T-helper 2 cell treated with Interferon-gamma antibody and Interleukin-4, amounts not matched to agents 5 μg/mL and 100 μg/mL, for 36 hours (primary cell): Measurements from ENCODE around the gene UNKL.

Source experiments
- DNase-seq: peaks from one replicate; pipeline ENCODE4 v3.0.0; 2021; ENCODE audit warnings: low spot score
- H3K27ac Mint-ChIP-seq: one replicate; pipeline ENCODE4 v1.8.0; 2021; ENCODE audit warnings: mild to moderate bottlenecking, mixed read lengths
- H3K27me3 Mint-ChIP-seq: one replicate; pipeline ENCODE4 v1.8.0; 2021; ENCODE audit warnings: low read depth, mixed read lengths
- H3K36me3 Mint-ChIP-seq: one replicate; pipeline ENCODE4 v1.8.0; 2021; ENCODE audit warnings: low read depth, mixed read lengths
- H3K4me1 Mint-ChIP-seq: one replicate; pipeline ENCODE4 v1.8.0; 2021; ENCODE audit warnings: low read depth, mixed read lengths
- H3K4me3 Mint-ChIP-seq: one replicate; pipeline ENCODE4 v1.8.0; 2022; ENCODE audit warnings: mild to moderate bottlenecking, moderate library complexity, mixed read lengths
- H3K9me3 Mint-ChIP-seq: one replicate; pipeline ENCODE4 v1.8.0; 2021; ENCODE audit warnings: mixed read lengths

The UNKL gene

GRCh38 chr16:1375741-1376410, 38.6 kb downstream of the UNKL start:
- Mint-ChIP-seq H3K36me3 (peaks cover 6% of the 10 kb centered on the region), H3K27ac (no peak overlapping the region), H3K9me3 (no peaks in the 10 kb centered on the region), H3K4me3 (no peak overlapping the region), H3K4me1 (peaks cover 8% of the 10 kb centered on the region), H3K27me3 (no peaks in the 10 kb centered on the region)
- no peak for DNase-seq

GRCh38 chr16:1375298-1375640, 39.2 kb downstream of the UNKL start:
- peaks cover 8% of the 10 kb centered on the region for H3K4me1 Mint-ChIP-seq
- no peak overlapping the region for H3K4me3 Mint-ChIP-seq
- H3K27ac Mint-ChIP-seq: no peak overlapping the region

GRCh38 chr16:1374418-1375297, 39.8 kb downstream of the UNKL start:
- H3K27me3 Mint-ChIP-seq: no peaks in the 10 kb centered on the region
- H3K27ac Mint-ChIP-seq: no peak overlapping the region
- H3K4me1 Mint-ChIP-seq: peaks cover 6% of the 10 kb centered on the region
- no peak overlapping the region for H3K4me3 Mint-ChIP-seq
- DNase-seq: no peak
- H3K9me3 Mint-ChIP-seq: no peaks in the 10 kb centered on the region
- peaks cover 5% of the 10 kb centered on the region for H3K36me3 Mint-ChIP-seq

More at GRCh38 chr16:1375298-1375640, 39.2 kb downstream of the UNKL start:
- Mint-ChIP-seq H3K27me3 (no peaks in the 10 kb centered on the region), H3K36me3 (peaks cover 5% of the 10 kb centered on the region), H3K9me3 (no peaks in the 10 kb centered on the region)
- DNase-seq: no peak

- Mint-ChIP-seq H3K27me3 (no peaks in the 10 kb centered on the region), H3K4me1 (no peaks in the 10 kb centered on the region), H3K36me3 (peaks cover 2% of the 10 kb centered on the region), H3K27ac (no peak overlapping the region), H3K4me3 (no peak overlapping the region), H3K9me3 (no peaks in the 10 kb centered on the region)
- no peak for DNase-seq
Measured at GRCh38 chr16:1372292-1372950, 42.1 kb downstream of the UNKL start.

GRCh38 chr16:1371054-1371978, 43.2 kb downstream of the UNKL start:
- H3K9me3 Mint-ChIP-seq: no peaks in the 10 kb centered on the region
- no peaks in the 10 kb centered on the region for H3K27me3 Mint-ChIP-seq
- no peak overlapping the region for H3K4me3 Mint-ChIP-seq
- no peak for DNase-seq
- H3K4me1 Mint-ChIP-seq: no peaks in the 10 kb centered on the region
- H3K36me3 Mint-ChIP-seq: peaks cover 4% of the 10 kb centered on the region
- H3K27ac Mint-ChIP-seq: no peak overlapping the region

GRCh38 chr16:1367486-1368174, 46.9 kb downstream of the UNKL start:
- Mint-ChIP-seq H3K27me3 (no peaks in the 10 kb centered on the region), H3K36me3 (peaks cover 16% of the 10 kb centered on the region), H3K4me1 (no peaks in the 10 kb centered on the region), H3K4me3 (no peak overlapping the region), H3K27ac (no peak overlapping the region), H3K9me3 (no peaks in the 10 kb centered on the region)
- DNase-seq: no peak

- DNase-seq: no peak
- Mint-ChIP-seq H3K36me3 (peaks cover 16% of the 10 kb centered on the region), H3K9me3 (no peaks in the 10 kb centered on the region), H3K27me3 (no peaks in the 10 kb centered on the region), H3K27ac (no peak overlapping the region), H3K4me3 (no peak overlapping the region), H3K4me1 (no peaks in the 10 kb centered on the region)
Measured at GRCh38 chr16:1366712-1367299, 47.7 kb downstream of the UNKL start.

GRCh38 chr16:1366060-1366711, 48.3 kb downstream of the UNKL start:
- DNase-seq: no peak
- Mint-ChIP-seq H3K27me3 (no peaks in the 10 kb centered on the region), H3K9me3 (no peaks in the 10 kb centered on the region), H3K36me3 (peaks cover 16% of the 10 kb centered on the region), H3K27ac (no peak overlapping the region), H3K4me1 (no peaks in the 10 kb centered on the region), H3K4me3 (no peak overlapping the region)

GRCh38 chr16:1364510-1364909, 50.0 kb downstream of the UNKL start:
- Mint-ChIP-seq H3K4me1 (no peaks in the 10 kb centered on the region), H3K27me3 (no peaks in the 10 kb centered on the region), H3K4me3 (no peak overlapping the region), H3K36me3 (peaks cover 19% of the 10 kb centered on the region), H3K9me3 (no peaks in the 10 kb centered on the region), H3K27ac (no peak overlapping the region)
- DNase-seq: no peak

- Mint-ChIP-seq H3K36me3 (peaks cover 19% of the 10 kb centered on the region), H3K4me3 (no peak overlapping the region), H3K27ac (no peak overlapping the region), H3K9me3 (no peaks in the 10 kb centered on the region), H3K4me1 (no peaks in the 10 kb centered on the region), H3K27me3 (no peaks in the 10 kb centered on the region)
- DNase-seq: peak; percentile 53
Measured at GRCh38 chr16:1363501-1364041, 50.9 kb downstream of the UNKL start.

GRCh38 chr16:1362807-1363206, 51.7 kb downstream of the UNKL start:
- peaks cover 16% of the 10 kb centered on the region for H3K36me3 Mint-ChIP-seq
- H3K9me3 Mint-ChIP-seq: no peaks in the 10 kb centered on the region
- no peaks in the 10 kb centered on the region for H3K27me3 Mint-ChIP-seq
- H3K4me3 Mint-ChIP-seq: no peak overlapping the region
- no peak for DNase-seq
- H3K4me1 Mint-ChIP-seq: no peaks in the 10 kb centered on the region
- H3K27ac Mint-ChIP-seq: no peak overlapping the region

- Mint-ChIP-seq H3K36me3 (peaks cover 16% of the 10 kb centered on the region), H3K27me3 (no peaks in the 10 kb centered on the region), H3K4me1 (no peaks in the 10 kb centered on the region)
Measured at GRCh38 chr16:1361685-1362360, 52.7 kb downstream of the UNKL start.

More at GRCh38 chr16:1361685-1362360, 52.7 kb downstream of the UNKL start:
- no peak overlapping the region for H3K4me3 Mint-ChIP-seq
- no peak for DNase-seq
- H3K27ac Mint-ChIP-seq: no peak overlapping the region
- H3K9me3 Mint-ChIP-seq: no peaks in the 10 kb centered on the region
